ENCODE measurements around the gene ELL3. TPM values are rescaled to one million over a fixed set of nuclear protein-coding genes. Genes with fewer than 3 reads are reported as not detected.

The ELL3 gene
- total and polyA plus RNA-seq, 2 donors (not counting 3 experiments of a cell fraction or from before 2014, with no cell fraction given), result 3.1 to 3.6 TPM

GRCh38 chr15:43776101-43776717 is 557 bp downstream of the ELL3 start:
- H3K9me3 ChIP-seq (replicated peaks; ENCODE audit: control insufficient read depth, insufficient read depth, low read length), result no peaks in the 10 kb centered on the region
- dilution Hi-C loops (cut with MboI; ENCODE audit: extremely low pct_ligation_motif_present, low sequenced_read_pairs), result no loop called here
- H3K9ac ChIP-seq (replicated peaks; ENCODE audit: extremely low read depth, insufficient read depth, low read length), result no peak overlapping the region
- DNase-seq (ENCODE audit: low read depth, low spot score) (no peak), FAIRE-seq (no peak)
- H2AFZ ChIP-seq (ENCODE audit: low read depth, low read length), result peak overlapping the region; percentile 25
- POLR2A ChIA-PET, result interaction anchor here (1.5 kb wide), 1 partner anchor 24 kb away, joined by 4 read pairs; the partner anchor contains the start of gene HYPK
- peaks cover 3% of the 10 kb centered on the region for H3K4me1 ChIP-seq (ENCODE audit: control insufficient read depth, extremely low read depth, insufficient read depth, low read length)
- no TSS peak for BruUV-seq (replicated peaks)
- H3K27me3 ChIP-seq (ENCODE audit: control insufficient read depth in 2 of 2, insufficient read depth in 2 of 2, low read length in 2 of 2), result no peaks in the 10 kb centered on the region
- peaks cover 16 to 19% of the 10 kb centered on the region in 2 experiments for H3K36me3 ChIP-seq (ENCODE audit: control insufficient read depth in 2 of 2, extremely low read depth in 1 of 2, insufficient read depth in 2 of 2, low read length in 2 of 2)
- no peaks in the 10 kb centered on the region for H3K79me2 ChIP-seq (ENCODE audit: control insufficient read depth, insufficient read depth, low read length)
- TF ChIP-seq FOS (IDR thresholded peaks at IDR 0.05; ENCODE audit: borderline replicate concordance, insufficient read depth, low read length), result no peak
- peak overlapping the region in 2 of 3 experiments; percentile 29 to 56 for H3K4me3 ChIP-seq (replicated peaks in 1 of 3; ENCODE audit: insufficient read depth in 1 of 3, low read depth in 1 of 3, low read length in 3 of 3)
- CTCF ChIA-PET, result interaction anchor here (0.8 to 2.8 kb wide), 8 partner anchors 11 to 265 kb away, joined by 3 to 24 read pairs (median 4); partner anchors contain the start of gene SERF2
- no peaks in the 10 kb centered on the region for H3K9me1 ChIP-seq (replicated peaks; ENCODE audit: control insufficient read depth, extremely low read depth, insufficient read depth, low read length)
- intact Hi-C loops (cut with micrococcal nuclease), result no loop called here
- H3K4me2 ChIP-seq (ENCODE audit: insufficient read depth, low read length), result peak overlapping the region; percentile 0
- H4K20me1 ChIP-seq (replicated peaks; ENCODE audit: control insufficient read depth, extremely low read depth, insufficient read depth, low read length), result no peaks in the 10 kb centered on the region
- no peak overlapping the region for H3K27ac ChIP-seq (ENCODE audit: insufficient read depth, low read depth, low read length)

DNA sequence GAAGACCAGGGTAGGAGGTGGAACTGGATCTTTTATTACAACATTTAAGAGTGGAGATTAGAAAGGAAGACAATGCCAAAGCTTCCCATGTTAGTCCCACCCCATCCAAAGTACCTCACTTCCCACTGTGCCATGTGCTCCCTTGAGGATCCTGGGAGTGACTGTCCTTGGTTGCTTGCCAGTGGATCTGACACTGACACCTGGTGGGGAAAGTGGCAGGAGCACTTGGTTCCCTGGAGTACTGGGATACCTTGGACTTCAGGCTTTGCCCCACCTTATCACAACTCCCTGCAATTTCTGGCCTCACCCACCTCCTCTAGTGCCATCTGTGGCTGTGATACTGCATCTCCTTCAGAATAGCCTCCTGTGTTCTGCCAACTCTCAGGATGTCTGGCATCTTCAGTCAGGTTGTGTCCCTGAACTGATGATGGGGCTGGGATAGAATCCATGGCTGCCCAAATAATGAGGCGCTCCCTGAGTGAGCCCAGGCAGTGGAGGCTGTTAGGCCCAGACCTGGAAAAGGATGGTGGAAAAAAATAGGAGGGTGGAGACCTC is 1.3 kb downstream of the ELL3 start:
- DNase-seq (ENCODE audit: low read depth, low spot score) (peak; percentile 45), FAIRE-seq (peak; percentile 61)
- Histone ChIP-seq H3K4me3 (replicated peaks in 1 of 3; ENCODE audit: insufficient read depth in 1 of 3, low read depth in 1 of 3, low read length in 3 of 3) (no peak overlapping the region), H3K79me2 (ENCODE audit: control insufficient read depth, insufficient read depth, low read length) (no peaks in the 10 kb centered on the region), H3K27ac (ENCODE audit: insufficient read depth, low read depth, low read length) (no peak overlapping the region), H3K9ac (replicated peaks; ENCODE audit: extremely low read depth, insufficient read depth, low read length) (no peak overlapping the region), H3K9me1 (replicated peaks; ENCODE audit: control insufficient read depth, extremely low read depth, insufficient read depth, low read length) (no peaks in the 10 kb centered on the region), H4K20me1 (replicated peaks; ENCODE audit: control insufficient read depth, extremely low read depth, insufficient read depth, low read length) (no peaks in the 10 kb centered on the region), H3K4me1 (ENCODE audit: control insufficient read depth, extremely low read depth, insufficient read depth, low read length) (peaks cover 3% of the 10 kb centered on the region), H3K27me3 (ENCODE audit: control insufficient read depth in 2 of 2, insufficient read depth in 2 of 2, low read length in 2 of 2) (no peaks in the 10 kb centered on the region), H2AFZ (ENCODE audit: low read depth, low read length) (no peak overlapping the region), H3K4me2 (ENCODE audit: insufficient read depth, low read length) (no peak overlapping the region), H3K9me3 (replicated peaks; ENCODE audit: control insufficient read depth, insufficient read depth, low read length) (no peaks in the 10 kb centered on the region), H3K36me3 (ENCODE audit: control insufficient read depth in 2 of 2, extremely low read depth in 1 of 2, insufficient read depth in 2 of 2, low read length in 2 of 2) (peaks cover 16 to 23% of the 10 kb centered on the region in 2 experiments)
- dilution Hi-C loops (cut with MboI; ENCODE audit: extremely low pct_ligation_motif_present, low sequenced_read_pairs), result no loop called here
- TF ChIP-seq MYC (IDR thresholded peaks at IDR 0.05; ENCODE audit: low read depth, low read length) (no peak), GATA2 (IDR thresholded peaks at IDR 0.05; ENCODE audit: insufficient read depth, insufficient read length, low read depth, low read length) (no peak), CTCF (IDR thresholded peaks at IDR 0.05; ENCODE audit: extremely low read depth in 1 of 2, insufficient read depth in 1 of 2, low read depth in 1 of 2, low read length in 2 of 2) (peak; percentile 14 to 33)
- TF ChIP-seq, protein P1, sequence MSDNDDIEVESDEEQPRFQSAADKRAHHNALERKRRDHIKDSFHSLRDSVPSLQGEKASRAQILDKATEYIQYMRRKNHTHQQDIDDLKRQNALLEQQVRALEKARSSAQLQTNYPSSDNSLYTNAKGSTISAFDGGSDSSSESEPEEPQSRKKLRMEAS (IDR thresholded peaks at IDR 0.05; ENCODE audit: insufficient read depth, insufficient read length), result no peak
- ChIA-PET CTCF (interaction anchor here (1.9 kb wide), 1 partner anchor 17 kb away, joined by 12 read pairs; the partner anchor contains the start of gene SERF2), POLR2A (interaction anchor here (0.6 kb wide), 1 partner anchor 15 kb away, joined by 4 read pairs; no protein-coding TSS in a partner anchor)
- BruUV-seq (replicated peaks), result no TSS peak
- intact Hi-C loops (cut with micrococcal nuclease), result no loop called here

Data from endothelial cell of umbilical vein (primary cell).